ENCODE data around the gene RPL26.
"Not testable (repeated sequence)": the region's sequence is repeated elsewhere in the genome, so short reads cannot be mapped to it uniquely, and the experiment has no call there.

RPL26 gene

GRCh38 chr17:8393470-8394231 is 10.7 kb upstream of the RPL26 start:
- DNase-seq: peak; percentile 70

DNA sequence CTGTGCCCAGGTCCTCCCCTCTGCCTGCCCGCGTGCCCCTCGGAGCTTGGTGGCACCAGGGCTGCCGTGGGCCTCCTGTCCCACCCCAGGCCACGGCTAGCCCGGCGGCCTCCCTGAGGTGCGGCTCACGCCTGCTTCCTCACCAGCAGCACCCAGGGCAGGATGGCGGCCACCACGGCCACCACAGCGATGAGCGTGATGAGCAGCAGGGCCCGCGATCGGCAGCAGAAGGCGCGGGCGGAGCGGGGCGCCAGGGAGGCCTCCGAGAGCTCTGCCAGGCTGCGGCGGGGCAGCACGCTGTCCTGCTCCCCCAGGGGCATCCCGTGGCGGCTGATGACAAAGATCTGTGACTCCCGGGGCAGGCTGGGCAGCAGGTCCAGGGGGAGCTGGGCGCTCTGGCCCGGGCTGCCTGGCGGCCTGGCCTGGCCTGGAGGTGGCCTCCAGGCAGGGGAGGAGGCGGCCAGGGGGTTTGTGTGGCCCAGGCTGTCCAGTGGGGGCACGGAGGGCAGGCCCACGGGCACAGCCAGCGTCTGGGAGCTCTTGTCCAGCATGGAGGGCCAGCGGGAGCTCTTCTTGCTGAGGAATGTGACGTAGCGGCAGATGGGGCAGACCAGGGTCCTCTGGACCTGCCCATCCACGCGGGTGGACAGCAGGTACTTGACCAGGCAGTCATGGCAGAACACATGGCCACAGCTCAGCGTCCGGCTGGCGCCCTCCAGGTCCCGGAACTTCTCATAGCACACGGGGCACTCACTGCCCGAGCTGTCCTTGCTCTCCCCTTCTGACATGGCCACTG is 9.9 kb upstream of the RPL26 start:
- DNase-seq: no peak

- DNase-seq: no peak
These were observed 9.3 kb upstream of the RPL26 start for GRCh38 chr17:8392274-8392673.

GRCh38 chr17:8391711-8392110 is 8.7 kb upstream of the RPL26 start:
- DNase-seq: no peak

DNA sequence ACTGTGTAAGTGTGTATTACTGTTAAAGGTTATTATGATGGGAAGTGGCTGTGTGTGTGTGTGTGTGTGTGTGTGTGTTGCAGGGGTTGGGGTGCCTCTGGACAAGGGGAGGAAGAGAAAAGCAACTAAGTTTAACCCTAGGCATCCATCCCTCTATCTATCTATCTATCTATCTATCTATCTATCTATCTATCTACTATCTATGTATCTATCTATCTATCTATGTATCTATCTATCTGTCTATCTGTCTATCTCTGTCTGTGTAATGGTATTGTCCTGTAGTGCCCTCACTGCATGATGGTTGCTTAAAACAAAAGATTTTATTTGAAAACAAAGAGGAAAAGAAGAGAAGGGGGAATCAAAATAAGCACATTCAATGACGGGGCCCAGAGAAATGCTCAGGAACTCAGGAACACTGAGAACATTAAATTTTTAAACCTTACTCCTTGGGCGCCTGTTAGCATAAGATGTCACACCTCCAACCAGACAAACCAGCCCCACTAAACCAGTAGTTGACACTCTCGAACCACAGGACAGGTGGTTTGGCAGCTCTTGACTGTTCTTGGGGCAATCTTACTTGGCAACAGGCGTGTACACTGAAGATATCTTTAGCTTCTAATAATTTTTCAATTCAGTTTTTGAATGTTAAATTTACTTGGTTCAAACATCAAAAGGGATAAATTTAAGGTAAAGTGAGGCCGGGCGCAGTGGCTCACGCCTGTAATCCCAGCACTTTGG is 5.1 kb upstream of the RPL26 start:
- no peak for DNase-seq

GRCh38 chr17:8386841-8387240 is 3.8 kb upstream of the RPL26 start:
- DNase-seq: no peak

DNA sequence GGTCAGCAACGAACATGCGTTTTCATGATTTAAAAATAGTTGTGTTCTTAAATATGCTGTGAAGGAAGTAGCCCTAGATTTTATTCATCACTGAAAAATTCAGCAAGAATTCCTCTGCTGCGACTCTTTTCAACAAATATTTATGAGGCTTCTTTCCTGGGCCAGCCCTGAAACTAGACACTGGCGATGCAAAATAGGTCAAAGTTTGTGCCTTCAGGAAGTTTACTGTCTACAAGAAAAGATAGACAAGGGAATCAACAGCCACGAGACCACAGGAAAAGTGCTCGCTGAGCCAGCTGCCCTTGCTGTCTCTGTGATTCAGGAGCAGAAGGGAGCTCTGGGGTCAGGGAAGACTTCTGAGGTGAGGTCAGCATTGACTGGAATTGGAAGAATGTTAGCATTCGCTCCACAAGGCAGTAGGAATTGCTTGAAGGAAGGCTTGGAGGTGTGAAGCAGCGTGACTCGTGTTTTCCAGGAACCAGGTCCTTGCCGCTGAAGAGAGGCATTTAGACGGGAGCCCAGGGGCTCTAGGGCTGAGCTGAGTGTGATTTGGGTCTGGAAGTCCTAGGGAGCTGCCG is 1.9 kb upstream of the RPL26 start:
- no peak for DNase-seq

GRCh38 chr17:8382880-8383142 is 182 bp downstream of the RPL26 start:
- DNase-seq: no peak

GRCh38 chr17:8382052-8382879 is 727 bp downstream of the RPL26 start:
- DNase-seq: no peak

DNA sequence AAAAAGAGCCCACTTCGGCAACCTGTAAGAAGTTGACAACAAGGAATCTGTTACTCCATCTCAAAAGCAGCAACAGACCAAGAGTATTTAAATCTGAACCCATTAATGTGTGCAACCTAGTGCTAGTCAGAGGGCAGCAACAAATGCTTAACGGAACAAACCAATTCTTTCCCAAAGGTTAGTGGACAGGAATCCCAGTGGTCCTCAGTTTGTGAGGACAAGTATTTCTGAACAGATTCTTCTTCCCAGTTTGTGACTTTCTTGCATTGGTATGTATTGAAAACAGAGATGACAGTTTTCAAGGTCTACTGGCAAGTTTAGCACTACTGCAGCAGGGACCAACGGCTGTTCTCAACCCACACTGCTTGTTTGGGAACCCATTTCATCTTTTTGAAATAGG is 2.9 kb downstream of the RPL26 start:
- DNase-seq: no peak

GRCh38 chr17:8378117-8378516 is 4.9 kb downstream of the RPL26 start:
- not testable (repeated sequence) for DNase-seq

- no peak for DNase-seq
These were observed 5.6 kb downstream of the RPL26 start for GRCh38 chr17:8377422-8377821.

DNA sequence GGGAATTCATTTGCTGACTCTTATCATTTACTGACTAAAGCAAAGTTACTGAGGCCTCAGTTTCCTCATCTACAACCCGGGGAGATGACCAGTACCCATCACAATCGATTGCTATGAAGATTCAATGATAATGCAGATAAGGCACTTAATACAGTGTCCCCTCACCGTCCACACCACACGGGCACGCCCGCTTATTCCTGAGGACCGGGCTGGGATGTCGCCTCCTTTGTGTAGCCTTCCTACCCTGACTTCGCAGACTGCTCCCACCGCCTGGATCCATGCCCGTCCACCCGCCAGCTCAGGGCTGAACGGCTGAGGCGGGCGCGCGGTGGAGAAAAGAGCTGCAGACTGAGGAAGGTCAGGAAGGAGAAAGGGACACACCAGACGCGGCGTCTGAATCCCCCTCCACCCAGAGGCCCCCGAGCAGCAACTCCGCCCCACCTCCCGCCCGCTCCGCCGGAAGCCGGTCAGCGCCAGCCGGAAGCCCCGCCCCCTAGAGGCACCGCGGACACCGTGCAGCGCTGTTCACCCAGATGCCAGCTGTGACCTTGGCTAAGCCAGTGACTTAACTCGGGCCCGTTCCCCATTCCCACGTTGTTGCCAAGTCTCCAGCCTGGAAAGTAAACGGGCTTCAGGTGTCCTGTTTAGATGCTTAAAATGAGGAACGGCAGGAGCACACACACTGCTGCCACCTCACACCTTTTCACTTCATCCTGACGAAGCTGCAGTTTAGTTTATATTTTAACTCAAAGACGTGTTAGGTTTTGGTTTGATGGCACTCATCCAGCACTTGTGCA is 6.5 kb downstream of the RPL26 start, which contains the start of gene KRABD2:
Gene KRABD2 (minus strand): TSS at position 434 of the 797 bp plus-strand sequence.
- peak; percentile 97 for DNase-seq

GRCh38 chr17:8375738-8376259 is 7.2 kb downstream of the RPL26 start:
- no peak for DNase-seq

DNA sequence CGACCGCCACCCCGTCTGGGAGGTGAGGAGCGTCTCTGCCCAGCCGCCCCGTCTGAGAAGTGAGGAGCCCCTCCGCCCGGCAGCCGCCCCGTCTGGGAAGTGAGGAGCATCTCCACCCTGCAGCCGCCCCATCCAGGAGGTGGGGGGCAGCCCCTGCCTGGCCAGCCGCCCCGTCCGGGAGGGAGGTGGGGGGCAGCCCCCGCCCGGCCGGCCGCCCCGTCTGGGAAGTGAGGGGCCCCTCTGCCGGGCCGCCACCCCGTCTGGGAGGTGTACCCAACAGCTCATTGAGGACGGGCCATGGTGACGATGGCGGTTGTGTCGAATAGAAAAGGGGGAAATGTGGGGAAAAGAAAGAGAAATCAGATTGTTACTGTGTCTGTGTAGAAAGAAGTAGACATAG is 9.1 kb downstream of the RPL26 start:
- DNase-seq: not testable (repeated sequence)

GRCh38 chr17:8372422-8372821 is 10.6 kb downstream of the RPL26 start:
- no peak for DNase-seq

GRCh38 chr17:8371786-8372185 is 11.2 kb downstream of the RPL26 start:
- no peak for DNase-seq

DNA sequence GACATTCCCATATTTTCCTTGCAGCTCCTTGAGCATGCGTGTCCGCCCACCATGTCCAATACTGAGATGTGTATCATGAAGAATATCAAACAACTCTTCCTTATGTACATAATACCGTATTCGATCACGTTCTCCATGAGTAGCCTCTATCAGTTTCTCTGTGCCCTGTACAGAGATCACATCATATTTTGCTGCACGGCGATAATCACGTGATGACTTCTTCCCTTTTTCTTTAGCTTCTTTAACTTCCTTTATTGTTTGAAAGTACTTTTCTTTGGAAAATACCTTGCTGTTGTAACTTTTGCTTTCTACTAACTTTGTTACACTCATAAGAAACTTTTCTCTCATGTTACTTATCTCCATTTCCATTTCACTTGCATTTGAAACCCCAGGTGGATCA is 13.0 kb downstream of the RPL26 start:
- DNase-seq: no peak

GRCh38 chr17:8368193-8368592 is 14.8 kb downstream of the RPL26 start:
- no peak for DNase-seq

DNA sequence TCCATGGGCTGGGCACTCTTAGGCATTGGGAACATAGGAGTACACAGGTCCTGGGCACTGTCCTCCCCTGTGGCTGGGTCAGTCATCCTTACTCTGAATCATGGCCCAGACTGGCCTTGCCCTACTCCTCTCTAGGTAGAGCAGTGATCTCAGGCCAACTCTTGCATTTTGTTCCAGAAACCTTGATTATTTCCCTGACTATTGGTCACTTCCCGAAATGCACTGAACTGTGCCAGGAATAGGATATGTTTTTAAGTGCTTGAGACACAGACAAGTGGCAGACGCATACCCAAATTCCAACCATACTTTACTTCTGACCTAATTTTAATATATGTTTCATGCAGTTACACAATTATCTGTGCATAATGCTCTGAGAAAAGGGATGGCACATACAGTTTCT is 16.8 kb downstream of the RPL26 start:
- DNase-seq: no peak

GRCh38 chr17:8365143-8365542 is 17.9 kb downstream of the RPL26 start:
- no peak for DNase-seq

Measured in activated CD8-positive, alpha-beta memory T cell treated with anti-CD3 and anti-CD28 coated beads for 24 hours (primary cell).